Measurements from ENCODE around the gene RTN4RL1.
"Not testable (repeated sequence)": the region's sequence is repeated elsewhere in the genome, so short reads cannot be mapped to it uniquely, and the experiment has no call there.

Gene RTN4RL1

DNA sequence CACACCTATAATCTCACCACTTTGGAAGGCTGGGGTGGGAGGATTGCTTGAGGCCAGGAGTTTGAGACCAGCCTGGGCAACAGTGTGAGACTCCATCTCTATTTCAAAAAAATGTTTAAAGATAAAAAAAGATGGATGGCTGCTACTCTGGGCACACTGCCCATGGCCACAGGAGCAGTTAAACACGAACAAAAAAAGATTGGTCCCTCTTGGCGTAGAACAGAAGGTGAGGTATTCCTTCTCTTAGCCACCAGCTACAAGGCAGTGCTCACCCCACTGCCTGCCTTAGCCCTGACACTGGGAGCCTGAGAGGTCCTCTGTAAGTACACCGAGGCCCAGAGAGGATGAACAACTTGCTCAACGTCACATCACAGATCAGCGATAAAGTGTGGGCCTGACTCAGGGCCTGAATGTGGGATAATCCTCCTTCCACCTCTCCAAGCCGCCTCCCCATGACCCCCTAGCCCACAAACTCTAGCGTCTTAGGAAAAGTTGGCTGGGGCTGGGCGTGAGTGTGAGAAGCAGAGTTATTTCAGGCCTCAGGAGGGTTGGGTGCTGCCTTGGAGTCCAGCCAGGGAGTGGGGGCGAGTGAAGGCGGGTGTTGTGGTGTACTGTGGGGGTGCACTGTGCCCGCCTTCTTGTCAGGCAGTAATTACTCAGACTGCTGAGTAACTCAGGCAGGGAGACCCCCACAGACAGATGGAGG lies 2.5 kb upstream of the RTN4RL1 start:
- no peak for DNase-seq

DNA sequence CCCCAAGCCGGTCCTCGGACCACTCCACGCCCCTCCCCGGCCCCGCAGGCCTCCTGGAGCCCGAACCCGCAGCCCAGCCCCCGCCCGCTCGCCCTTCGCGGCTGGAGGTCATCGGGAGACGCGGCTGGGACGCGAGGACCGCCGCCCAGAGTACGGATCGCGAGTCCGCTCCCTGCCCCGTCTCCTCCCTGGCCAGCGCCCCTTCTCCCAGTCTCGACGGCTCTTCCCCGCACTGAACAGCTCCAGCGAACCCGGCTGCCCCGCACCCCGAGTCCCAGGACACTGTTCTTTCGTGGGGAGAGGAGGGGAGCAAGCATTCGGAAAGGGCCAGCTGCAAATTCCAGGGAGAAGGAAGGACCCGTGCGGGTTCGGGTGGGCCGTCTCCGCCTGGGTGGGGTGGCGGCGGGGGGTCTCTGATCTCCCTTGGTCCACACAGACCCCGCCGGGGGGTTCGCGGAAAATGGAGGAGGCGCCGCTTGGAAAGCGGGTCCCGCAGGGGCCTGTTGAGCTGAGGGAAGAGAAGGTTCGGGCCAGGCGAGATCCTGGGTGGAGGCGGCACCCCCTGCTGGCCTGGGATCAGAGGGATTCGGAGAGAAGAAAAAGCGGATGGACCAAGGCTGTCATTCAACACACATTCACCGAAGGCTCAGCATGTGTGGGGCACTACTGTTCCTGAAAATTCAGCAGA lies 632 bp upstream of the RTN4RL1 start:
- DNase-seq, result peak in 32 of 56 donors; percentile 8 to 74 (median 37)

- DNase-seq, result no peak
These were observed 438 bp downstream of the RTN4RL1 start for GRCh38 chr17:2024572-2025219.

- peak in 20 of 56 donors; percentile 5 to 70 (median 30) for DNase-seq
These were observed 1.2 kb downstream of the RTN4RL1 start for GRCh38 chr17:2023692-2024571.

- peak in 2 of 56 donors; percentile 16 to 41 for DNase-seq
These were observed 1.9 kb downstream of the RTN4RL1 start for GRCh38 chr17:2023256-2023655.

GRCh38 chr17:2022647-2023240 lies 2.4 kb downstream of the RTN4RL1 start:
- DNase-seq, result no peak

- no peak for DNase-seq
These were observed 4.4 kb downstream of the RTN4RL1 start for GRCh38 chr17:2020721-2021120.

DNA sequence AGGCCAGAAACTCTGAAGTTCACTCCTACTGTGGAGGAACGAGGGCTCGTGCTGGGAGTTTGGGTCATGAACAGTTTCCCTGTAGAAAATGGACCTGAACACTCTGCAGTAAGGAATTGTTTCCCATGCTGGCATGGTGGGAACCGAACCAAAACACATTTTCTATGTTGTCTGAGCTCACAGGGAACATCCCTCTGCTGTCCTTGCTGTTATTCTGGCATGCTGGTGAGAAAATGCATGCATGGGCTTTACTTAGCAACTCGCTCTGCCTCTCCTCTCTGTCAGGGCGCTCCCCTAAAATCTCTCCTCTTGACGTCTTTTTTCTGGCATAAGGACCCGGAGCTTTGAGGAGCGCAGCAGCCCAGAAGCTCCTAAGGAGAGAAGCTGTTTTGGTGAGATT lies 5.4 kb downstream of the RTN4RL1 start:
- no peak for DNase-seq

DNA sequence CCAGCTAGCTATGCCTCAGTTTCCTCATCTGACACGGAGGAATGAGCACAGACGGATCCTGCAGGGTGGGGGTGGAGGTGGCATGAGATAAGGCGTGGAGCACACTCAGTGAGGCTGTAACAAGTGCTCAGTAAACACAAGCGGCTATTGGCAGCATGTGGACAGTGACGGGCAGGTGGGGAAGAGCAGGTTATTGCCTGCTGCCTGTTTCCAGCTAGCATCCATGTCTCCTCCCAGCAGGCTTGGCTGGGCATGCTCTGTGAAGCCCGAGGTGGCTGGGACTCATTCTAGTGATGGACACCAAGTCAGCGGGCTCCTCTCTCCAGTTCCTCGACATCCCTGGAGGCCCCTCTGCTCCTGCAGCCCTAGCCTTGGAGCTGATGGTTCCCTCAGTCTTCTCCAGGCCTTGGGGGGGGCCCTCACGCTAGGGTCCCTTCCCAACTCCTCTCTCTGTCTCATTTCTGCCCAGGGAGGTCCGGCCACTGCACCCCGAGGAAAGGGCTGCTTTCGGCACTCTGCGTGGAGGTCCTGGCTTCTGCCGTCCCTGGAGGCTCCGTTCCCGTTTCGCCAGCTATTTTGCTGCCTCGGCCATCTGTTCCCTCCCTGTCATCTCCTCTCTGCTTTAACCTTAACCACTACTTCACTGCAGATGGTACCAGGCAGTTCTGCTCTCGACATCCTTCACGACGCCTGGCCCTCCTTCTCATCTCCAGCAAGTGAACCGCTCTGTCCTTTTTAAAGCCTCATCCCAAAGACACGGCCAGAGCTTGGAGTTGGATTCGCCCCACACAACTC lies 6.2 kb downstream of the RTN4RL1 start:
- no peak for DNase-seq

GRCh38 chr17:2017274-2017941 lies 7.7 kb downstream of the RTN4RL1 start:
- peak in 12 of 56 donors; percentile 11 to 58 (median 25) for DNase-seq

DNA sequence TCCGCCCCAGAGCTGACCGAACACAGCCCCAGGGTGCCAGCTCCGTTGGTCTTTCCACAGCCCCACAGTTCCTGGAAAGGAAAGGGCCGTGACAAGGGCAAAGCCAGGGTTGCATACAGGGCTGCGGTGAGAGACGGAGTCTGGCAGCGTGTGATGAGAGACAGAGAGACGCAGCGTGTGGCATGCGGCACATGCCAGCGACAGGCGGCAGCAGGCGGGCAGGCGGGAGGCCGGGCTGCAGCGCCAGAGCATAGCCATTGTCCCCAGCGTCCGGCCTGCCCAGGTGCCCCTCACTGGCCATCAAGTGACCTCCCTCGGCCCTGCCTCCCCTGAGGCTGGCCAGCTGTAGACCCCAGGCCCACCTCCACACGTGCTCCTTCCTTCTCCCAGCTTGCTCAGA lies 8.6 kb downstream of the RTN4RL1 start:
- no peak for DNase-seq

DNA sequence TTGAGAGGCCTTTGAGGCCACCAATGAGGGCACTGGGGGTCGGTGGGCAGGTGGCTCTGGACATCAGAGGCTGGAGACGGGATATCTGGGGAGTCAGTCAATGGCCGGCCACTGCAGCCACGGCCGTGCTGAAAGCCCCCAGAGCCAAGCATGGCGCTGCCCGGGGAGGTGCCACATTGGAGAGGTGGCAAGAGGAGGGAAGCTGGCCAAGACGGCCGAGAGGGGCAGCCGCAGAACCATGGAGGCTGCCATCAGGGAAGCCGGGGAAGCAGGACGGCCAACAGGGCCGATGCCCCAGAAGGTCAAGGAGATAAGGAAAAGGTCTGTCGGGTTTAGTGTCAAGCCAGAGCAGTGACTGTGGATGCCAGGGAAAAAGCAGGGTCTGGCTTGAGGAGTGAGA lies 9.8 kb downstream of the RTN4RL1 start:
- no peak for DNase-seq

GRCh38 chr17:2013994-2014317 lies 11.2 kb downstream of the RTN4RL1 start:
- DNase-seq, result no peak

GRCh38 chr17:2013220-2013993 lies 11.7 kb downstream of the RTN4RL1 start:
- DNase-seq, result not testable (repeated sequence)

- no peak for DNase-seq
These were observed 12.6 kb downstream of the RTN4RL1 start for GRCh38 chr17:2012499-2012898.

GRCh38 chr17:2011411-2012371 lies 13.4 kb downstream of the RTN4RL1 start:
- DNase-seq, result no peak

GRCh38 chr17:2009737-2010136 lies 15.4 kb downstream of the RTN4RL1 start:
- DNase-seq, result no peak

Data from nucleus accumbens (tissue), 56 donors.